Lower leg skin (tissue), 4 donors: Measurements from ENCODE around the gene EPHA2. TPM values are rescaled to one million over a fixed set of nuclear protein-coding genes. Genes with fewer than 3 reads are reported as not detected.
A peak's percentile ranks its signal among the peaks of the same experiment; 100 is the strongest.

Experiments
- DNase-seq, 2 donors: peaks; one replicate each; pipeline ENCODE4 v3.0.0-alpha.2; 2019; ENCODE audit warnings: low spot score in 2 of 2
- H3K4me3 ChIP-seq: fragments of 200-600 bp; sonication (generic); 2 replicates; pipeline ENCODE4 v1.5.1; 2017; ENCODE audit warnings: mild to moderate bottlenecking, low read depth; ENCODE audit not compliant: poor library complexity, severe bottlenecking
- POLR2A ChIP-seq, 2 donors: fragments of 450-650 bp; IDR thresholded peaks; one replicate each; pipeline ENCODE4 v1.6.1; 2016 to 2017; ENCODE audit warnings: antibody characterized with exemption in 2 of 2, mild to moderate bottlenecking in 1 of 2, moderate library complexity in 1 of 2
- WGBS, 2 donors: methylation state at CpG; one replicate each; pipeline ENCODE4 v1.1.5; 2018; 5-methylcytosine and 5-hydroxymethylcytosine counted together
- intact Hi-C: fragments of 100-400 bp; cut with DNase I; formaldehyde crosslinking; loops from one replicate; pipeline ENCODE4 v1.15.0; 2023; ENCODE audit warnings: low total_unique reads
- total RNA-seq, 4 donors: library from RNA; depleted of rRNA; stranded (reverse); fragments of >200 nt; gene quantifications; one replicate each; pipeline ENCODE4 v1.1.0, GENCODE V29; 2016
- TF ChIP-seq, protein P1 (sequence below), 3 donors: fragments of 450-650 bp; IDR thresholded peaks; one replicate each; pipeline ENCODE4 v1.5.1; 2016; ENCODE audit warnings: antibody characterized with exemption in 3 of 3, mild to moderate bottlenecking in 3 of 3, moderate library complexity in 2 of 3

Gene EPHA2
- total RNA-seq, 4 donors from 2014 or later: 63.6 to 83.8 (median 68.8) TPM

GRCh38 chr1:16124377-16125087 lies 31.3 kb downstream of the EPHA2 start:
- no peak overlapping the region for H3K4me3 ChIP-seq
- 88 to 90% methylated on average over 18 of the region's 18 CpGs for WGBS, 2 donors
- no peak for DNase-seq
- intact Hi-C loops: no loop called here
- TF ChIP-seq POLR2A (IDR thresholded peaks at IDR 0.05): no peak

DNA sequence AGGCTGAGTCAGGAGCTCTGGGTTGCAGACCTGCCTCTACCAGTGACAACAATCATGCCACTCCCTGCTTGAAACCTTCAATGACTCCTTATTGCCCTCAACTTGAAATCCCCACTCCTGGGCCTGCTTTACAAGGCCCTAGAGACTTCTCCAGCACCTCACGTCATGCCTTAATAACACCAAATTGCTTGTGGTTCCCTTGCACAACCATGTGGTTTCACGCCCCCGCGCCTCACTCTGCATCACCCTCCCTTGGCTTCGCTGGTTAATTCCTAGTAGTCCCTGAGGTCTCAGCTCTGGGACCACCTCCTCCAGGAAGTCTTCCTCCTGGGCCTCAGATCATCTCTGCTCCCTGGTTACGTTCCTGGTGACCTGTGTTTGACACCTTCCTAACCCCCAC lies 33.0 kb downstream of the EPHA2 start:
- WGBS, 2 donors: 53 to 59% methylated on average over 6 of the region's 6 CpGs
- intact Hi-C loops: no loop called here
- no peak for TF ChIP-seq POLR2A (IDR thresholded peaks at IDR 0.05)
- TF ChIP-seq, protein P1, sequence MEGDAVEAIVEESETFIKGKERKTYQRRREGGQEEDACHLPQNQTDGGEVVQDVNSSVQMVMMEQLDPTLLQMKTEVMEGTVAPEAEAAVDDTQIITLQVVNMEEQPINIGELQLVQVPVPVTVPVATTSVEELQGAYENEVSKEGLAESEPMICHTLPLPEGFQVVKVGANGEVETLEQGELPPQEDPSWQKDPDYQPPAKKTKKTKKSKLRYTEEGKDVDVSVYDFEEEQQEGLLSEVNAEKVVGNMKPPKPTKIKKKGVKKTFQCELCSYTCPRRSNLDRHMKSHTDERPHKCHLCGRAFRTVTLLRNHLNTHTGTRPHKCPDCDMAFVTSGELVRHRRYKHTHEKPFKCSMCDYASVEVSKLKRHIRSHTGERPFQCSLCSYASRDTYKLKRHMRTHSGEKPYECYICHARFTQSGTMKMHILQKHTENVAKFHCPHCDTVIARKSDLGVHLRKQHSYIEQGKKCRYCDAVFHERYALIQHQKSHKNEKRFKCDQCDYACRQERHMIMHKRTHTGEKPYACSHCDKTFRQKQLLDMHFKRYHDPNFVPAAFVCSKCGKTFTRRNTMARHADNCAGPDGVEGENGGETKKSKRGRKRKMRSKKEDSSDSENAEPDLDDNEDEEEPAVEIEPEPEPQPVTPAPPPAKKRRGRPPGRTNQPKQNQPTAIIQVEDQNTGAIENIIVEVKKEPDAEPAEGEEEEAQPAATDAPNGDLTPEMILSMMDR (IDR thresholded peaks at IDR 0.05): no peak
- DNase-seq: peak in 1 of 2 donors; percentile 48
- no peak overlapping the region for H3K4me3 ChIP-seq

GRCh38 chr1:16122350-16122881 lies 33.5 kb downstream of the EPHA2 start:
- intact Hi-C loops: no loop called here
- no peak for DNase-seq
- no peak overlapping the region for H3K4me3 ChIP-seq
- no peak for TF ChIP-seq POLR2A (IDR thresholded peaks at IDR 0.05)
- TF ChIP-seq, protein P1 (IDR thresholded peaks at IDR 0.05): no peak
- WGBS, 2 donors: 71 to 82% methylated on average over 3 to 4 of the region's 4 CpGs

GRCh38 chr1:16120940-16121410 lies 34.9 kb downstream of the EPHA2 start:
- no peak overlapping the region for H3K4me3 ChIP-seq
- DNase-seq: no peak
- TF ChIP-seq POLR2A (IDR thresholded peaks at IDR 0.05): no peak
- TF ChIP-seq, protein P1 (IDR thresholded peaks at IDR 0.05): no peak
- 65 to 67% methylated on average over 4 of the region's 4 CpGs for WGBS, 2 donors
- intact Hi-C loops: no loop called here

DNA sequence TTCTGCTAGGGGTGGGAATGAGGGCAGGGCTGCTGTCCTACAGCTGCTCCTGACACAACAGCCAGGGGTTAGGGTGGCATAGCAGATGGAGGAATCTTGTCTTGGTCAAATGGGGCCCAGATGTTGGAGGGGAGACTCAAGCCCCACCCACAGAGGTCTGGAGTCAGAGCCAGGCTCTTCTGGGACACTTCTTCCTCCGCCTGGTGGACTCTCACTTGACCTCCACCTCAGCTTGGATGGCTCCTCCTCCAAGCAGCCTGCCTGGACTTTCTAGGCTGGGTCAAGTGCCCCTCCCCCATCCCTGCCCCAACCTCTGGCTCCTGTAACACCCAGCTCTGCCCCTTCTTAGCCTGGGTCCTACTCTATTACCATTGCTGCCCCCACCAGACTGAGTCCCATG lies 35.5 kb downstream of the EPHA2 start:
- 62 to 75% methylated on average over 1 of the region's 1 CpG for WGBS, 2 donors
- DNase-seq: no peak
- intact Hi-C loops: no loop called here
- H3K4me3 ChIP-seq: no peak overlapping the region
- no peak for TF ChIP-seq POLR2A (IDR thresholded peaks at IDR 0.05)
- TF ChIP-seq, protein P1 (IDR thresholded peaks at IDR 0.05): no peak

- no peak for DNase-seq
- H3K4me3 ChIP-seq: no peak overlapping the region
- TF ChIP-seq, protein P1 (IDR thresholded peaks at IDR 0.05): no peak
- TF ChIP-seq POLR2A (IDR thresholded peaks at IDR 0.05): no peak
- 81 to 85% methylated on average over 10 of the region's 10 CpGs for WGBS, 2 donors
- intact Hi-C loops: no loop called here
These were observed 35.9 kb downstream of the EPHA2 start for GRCh38 chr1:16119926-16120325.
